ENCODE results near the gene RTN4RL2.

DNA sequence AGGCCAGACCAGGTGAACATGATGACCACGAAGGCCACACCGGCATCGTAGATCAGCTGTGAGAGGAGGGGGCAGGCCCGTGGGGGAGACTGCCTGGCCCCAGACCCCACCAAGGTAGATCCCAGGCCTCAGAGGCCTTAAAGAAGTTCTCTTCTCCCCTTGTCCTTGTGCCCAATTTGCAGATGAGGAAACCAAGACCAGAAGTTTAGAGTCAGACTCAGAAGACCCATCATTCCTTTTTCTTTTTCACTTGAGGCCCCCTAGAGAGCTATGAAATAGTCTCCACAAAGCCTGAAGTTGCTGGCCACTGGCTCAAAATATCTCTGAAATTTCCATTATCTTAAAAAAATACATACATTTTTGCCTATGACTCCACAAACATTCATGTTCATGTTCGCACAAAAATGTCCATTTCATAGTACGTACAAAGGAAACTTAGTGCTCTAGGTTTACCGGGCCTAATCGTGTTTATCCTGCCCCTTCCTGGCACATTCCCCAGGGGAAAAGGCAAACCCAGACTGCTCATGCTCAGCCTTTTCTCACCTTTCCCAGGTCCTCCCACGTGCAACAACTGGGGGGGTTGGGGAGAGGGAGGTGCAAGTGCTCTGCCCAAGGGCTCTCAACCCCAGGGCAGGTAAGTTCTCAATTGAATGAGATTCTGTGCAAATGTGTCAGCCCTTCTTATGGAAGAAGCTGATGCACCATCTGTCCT, 35.9 kb downstream of the RTN4RL2 start:
- TF ChIP-seq EZH2phosphoT487 (IDR thresholded peaks at IDR 0.05; ENCODE audit: borderline replicate concordance, low read length), result no peak
- TF ChIP-seq, protein P1, sequence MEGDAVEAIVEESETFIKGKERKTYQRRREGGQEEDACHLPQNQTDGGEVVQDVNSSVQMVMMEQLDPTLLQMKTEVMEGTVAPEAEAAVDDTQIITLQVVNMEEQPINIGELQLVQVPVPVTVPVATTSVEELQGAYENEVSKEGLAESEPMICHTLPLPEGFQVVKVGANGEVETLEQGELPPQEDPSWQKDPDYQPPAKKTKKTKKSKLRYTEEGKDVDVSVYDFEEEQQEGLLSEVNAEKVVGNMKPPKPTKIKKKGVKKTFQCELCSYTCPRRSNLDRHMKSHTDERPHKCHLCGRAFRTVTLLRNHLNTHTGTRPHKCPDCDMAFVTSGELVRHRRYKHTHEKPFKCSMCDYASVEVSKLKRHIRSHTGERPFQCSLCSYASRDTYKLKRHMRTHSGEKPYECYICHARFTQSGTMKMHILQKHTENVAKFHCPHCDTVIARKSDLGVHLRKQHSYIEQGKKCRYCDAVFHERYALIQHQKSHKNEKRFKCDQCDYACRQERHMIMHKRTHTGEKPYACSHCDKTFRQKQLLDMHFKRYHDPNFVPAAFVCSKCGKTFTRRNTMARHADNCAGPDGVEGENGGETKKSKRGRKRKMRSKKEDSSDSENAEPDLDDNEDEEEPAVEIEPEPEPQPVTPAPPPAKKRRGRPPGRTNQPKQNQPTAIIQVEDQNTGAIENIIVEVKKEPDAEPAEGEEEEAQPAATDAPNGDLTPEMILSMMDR (IDR thresholded peaks at IDR 0.05; ENCODE audit: low read depth, low read length, poor library complexity, severe bottlenecking), result no peak

Data from DOHH2 (cell line).